Neural crest cell (in vitro differentiated cells): ENCODE results near the gene ADD1. TPM values are rescaled to one million over a fixed set of nuclear protein-coding genes. Genes with fewer than 3 reads are reported as not detected.
A peak's percentile ranks its signal among the peaks of the same experiment; 100 is the strongest.

ENCODE experiments used
- DNase-seq: peaks from one replicate; pipeline ENCODE4 v3.0.0; 2021; ENCODE audit warnings: low read depth, mixed read lengths, low spot score
- H3K27ac Mint-ChIP-seq: one replicate; pipeline ENCODE4 v1.8.0; 2021; ENCODE audit warnings: mild to moderate bottlenecking, mixed read lengths; ENCODE audit not compliant: unreplicated experiment
- H3K27me3 Mint-ChIP-seq: 2 replicates; pipeline ENCODE4 v1.8.0; 2021; ENCODE audit warnings: low read depth, mild to moderate bottlenecking, mixed read lengths
- H3K36me3 Mint-ChIP-seq: 2 replicates; pipeline ENCODE4 v1.8.0; 2021; ENCODE audit warnings: low read depth, mild to moderate bottlenecking, mixed read lengths
- H3K4me1 Mint-ChIP-seq: 2 replicates; pipeline ENCODE4 v1.8.0; 2021; ENCODE audit warnings: mixed read lengths
- H3K4me3 Mint-ChIP-seq: one replicate; pipeline ENCODE4 v1.8.0; 2021; ENCODE audit warnings: mild to moderate bottlenecking, mixed read lengths
- H3K9me3 Mint-ChIP-seq: 2 replicates; pipeline ENCODE4 v1.8.0; 2021; ENCODE audit warnings: mixed read lengths
- total RNA-seq: library from RNA; stranded (reverse); gene quantifications from 2 replicates; pipeline ENCODE4 v1.2.1, GENCODE V29; 2021
- TF ChIP-seq, protein P1 (sequence below): fragments of 200-600 bp; sonication (generic); conservative IDR thresholded peaks from 2 replicates; pipeline ENCODE4 v1.5.0; 2021; ENCODE audit warnings: antibody characterized with exemption, mild to moderate bottlenecking

ADD1 gene
- total RNA-seq, 1 donor from 2014 or later: 230 TPM

DNA sequence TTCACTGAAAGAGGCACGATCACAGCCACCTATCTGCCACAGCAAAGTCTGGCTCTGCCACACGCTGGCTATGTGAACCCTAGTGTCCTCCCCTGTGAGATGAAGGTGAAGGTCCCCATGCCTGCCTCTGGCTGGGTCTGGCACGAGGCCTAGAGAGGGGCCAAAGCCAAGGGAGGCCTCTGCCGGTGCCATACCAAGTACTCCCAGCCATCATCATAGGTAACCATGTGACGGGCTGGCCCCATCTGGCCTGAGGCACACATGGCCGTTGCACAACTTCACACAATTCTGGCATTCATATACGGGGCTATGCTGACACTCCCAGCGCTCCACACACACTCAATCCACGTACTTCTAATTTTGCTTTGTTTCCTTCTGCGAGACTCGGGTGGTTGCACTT is 104.3 kb downstream of the ADD1 start:
- TF ChIP-seq, protein P1, sequence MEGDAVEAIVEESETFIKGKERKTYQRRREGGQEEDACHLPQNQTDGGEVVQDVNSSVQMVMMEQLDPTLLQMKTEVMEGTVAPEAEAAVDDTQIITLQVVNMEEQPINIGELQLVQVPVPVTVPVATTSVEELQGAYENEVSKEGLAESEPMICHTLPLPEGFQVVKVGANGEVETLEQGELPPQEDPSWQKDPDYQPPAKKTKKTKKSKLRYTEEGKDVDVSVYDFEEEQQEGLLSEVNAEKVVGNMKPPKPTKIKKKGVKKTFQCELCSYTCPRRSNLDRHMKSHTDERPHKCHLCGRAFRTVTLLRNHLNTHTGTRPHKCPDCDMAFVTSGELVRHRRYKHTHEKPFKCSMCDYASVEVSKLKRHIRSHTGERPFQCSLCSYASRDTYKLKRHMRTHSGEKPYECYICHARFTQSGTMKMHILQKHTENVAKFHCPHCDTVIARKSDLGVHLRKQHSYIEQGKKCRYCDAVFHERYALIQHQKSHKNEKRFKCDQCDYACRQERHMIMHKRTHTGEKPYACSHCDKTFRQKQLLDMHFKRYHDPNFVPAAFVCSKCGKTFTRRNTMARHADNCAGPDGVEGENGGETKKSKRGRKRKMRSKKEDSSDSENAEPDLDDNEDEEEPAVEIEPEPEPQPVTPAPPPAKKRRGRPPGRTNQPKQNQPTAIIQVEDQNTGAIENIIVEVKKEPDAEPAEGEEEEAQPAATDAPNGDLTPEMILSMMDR: no peak
- Mint-ChIP-seq H3K9me3 (no peaks in the 10 kb centered on the region), H3K27me3 (no peaks in the 10 kb centered on the region), H3K4me3 (peak overlapping the region; percentile 4), H3K36me3 (peaks cover 19% of the 10 kb centered on the region), H3K27ac (no peak overlapping the region), H3K4me1 (no peaks in the 10 kb centered on the region)
- no peak for DNase-seq

DNA sequence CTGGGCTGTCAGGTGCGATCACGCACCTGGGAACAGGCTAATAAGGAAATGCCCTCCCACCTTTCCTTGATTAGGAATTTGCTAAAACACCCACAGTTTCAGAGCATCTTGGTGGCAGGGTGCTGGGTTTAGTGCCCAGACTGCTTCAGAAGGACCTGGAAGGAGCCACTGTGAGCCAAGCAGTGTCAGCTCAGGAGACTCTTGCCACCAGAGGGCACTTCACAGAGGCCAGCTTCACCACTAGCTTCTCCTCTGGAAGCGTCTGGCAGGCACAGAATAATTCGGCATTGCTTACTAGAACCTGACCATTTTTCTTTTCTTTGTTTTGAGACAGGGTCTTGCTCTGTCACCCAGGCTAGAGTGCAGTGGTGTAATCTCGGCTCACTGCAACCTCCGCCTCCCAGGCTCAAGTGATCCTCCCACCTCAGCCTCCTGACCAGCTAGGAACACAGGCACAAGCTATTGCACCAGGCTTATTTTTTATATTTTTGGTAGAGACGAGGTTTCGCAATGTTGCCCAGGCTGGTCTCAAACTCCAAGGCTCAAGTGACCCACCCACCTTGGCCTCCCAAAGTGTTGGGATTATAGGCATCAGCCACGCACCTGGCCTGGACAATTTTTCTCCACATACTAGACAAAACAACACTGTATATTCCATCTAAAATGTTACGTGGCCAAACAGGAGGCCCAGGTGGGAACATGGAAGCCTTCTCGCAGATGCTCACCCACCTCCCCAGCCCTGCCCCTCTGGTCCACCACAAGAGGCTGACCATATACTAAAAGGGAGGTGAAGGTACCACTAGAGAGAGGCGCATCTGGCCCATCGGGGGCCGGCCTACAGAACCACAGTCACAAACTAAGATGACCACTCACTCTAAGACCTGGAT is 105.5 kb downstream of the ADD1 start:
- peak overlapping the region; percentile 49 for H3K4me3 Mint-ChIP-seq
- H3K4me1 Mint-ChIP-seq: no peaks in the 10 kb centered on the region
- DNase-seq: no peak
- H3K9me3 Mint-ChIP-seq: no peaks in the 10 kb centered on the region
- no peak overlapping the region for H3K27ac Mint-ChIP-seq
- H3K36me3 Mint-ChIP-seq: peaks cover 19% of the 10 kb centered on the region
- no peaks in the 10 kb centered on the region for H3K27me3 Mint-ChIP-seq
- TF ChIP-seq, protein P1: peak; percentile 53

DNA sequence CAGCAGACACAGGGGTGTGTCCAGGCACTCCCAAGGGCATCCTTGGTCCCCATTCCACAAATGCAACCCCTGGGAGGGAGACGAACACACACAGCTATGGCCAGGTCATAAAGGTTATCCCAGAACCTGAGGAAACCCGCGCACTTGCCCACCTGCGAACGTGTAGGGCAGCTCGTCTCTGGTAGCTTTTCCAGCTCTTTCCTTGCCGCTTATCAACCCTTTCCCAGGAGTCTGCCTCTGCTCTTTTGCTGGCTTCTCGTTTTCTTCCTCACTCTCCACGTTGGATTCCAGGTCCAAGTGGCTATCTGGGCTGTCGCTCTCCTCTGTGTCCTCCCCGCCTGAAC is 106.1 kb downstream of the ADD1 start:
- Mint-ChIP-seq H3K9me3 (no peaks in the 10 kb centered on the region), H3K4me3 (no peak overlapping the region), H3K27me3 (no peaks in the 10 kb centered on the region), H3K4me1 (no peaks in the 10 kb centered on the region), H3K27ac (no peak overlapping the region), H3K36me3 (peaks cover 19% of the 10 kb centered on the region)
- TF ChIP-seq, protein P1: no peak
- no peak for DNase-seq

DNA sequence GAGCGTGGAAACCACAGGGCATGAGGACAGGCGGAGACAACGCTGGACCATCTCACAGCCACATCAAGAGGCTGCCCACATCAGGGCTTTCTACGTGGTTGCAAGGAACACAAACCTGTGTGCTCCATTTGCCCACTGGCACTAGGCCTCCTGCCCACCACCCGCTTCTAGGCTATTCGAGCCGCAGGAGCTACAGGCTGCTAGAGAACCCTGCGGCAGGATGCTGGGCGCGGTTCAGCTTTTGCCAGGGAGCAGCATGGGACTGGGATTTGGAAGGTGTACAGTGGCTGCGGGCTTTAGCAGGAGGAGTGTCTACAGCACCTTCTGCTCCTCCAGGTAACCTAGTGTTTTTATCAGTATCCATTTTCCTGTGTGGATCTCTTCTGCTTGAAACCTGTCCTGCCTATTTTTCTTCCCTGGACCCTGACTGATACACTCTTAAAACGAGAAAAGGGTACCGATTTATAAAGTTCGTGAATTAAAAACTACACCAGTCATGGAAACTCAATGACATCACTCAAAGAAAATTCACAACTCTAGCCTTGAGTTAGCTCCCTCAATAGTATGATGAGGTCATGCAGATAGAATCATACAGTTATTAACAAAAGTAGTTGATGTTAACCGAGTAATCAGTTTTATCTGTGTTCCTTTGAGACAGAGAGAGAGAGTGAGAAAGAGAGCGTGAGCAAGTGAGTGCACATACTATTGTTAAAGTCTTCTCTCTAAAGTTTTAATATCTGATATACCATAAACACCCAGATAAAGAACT is 106.8 kb downstream of the ADD1 start:
- TF ChIP-seq, protein P1: no peak
- Mint-ChIP-seq H3K4me3 (no peak overlapping the region), H3K36me3 (peaks cover 19% of the 10 kb centered on the region), H3K27ac (no peak overlapping the region), H3K27me3 (no peaks in the 10 kb centered on the region), H3K4me1 (no peaks in the 10 kb centered on the region), H3K9me3 (no peaks in the 10 kb centered on the region)
- DNase-seq: no peak

GRCh38 chr4:2953496-2953895 is 109.9 kb downstream of the ADD1 start:
- no peak for DNase-seq
- peaks cover 1% of the 10 kb centered on the region for H3K4me1 Mint-ChIP-seq

More at GRCh38 chr4:2953496-2953895, 109.9 kb downstream of the ADD1 start:
- Mint-ChIP-seq H3K36me3 (peaks cover 21% of the 10 kb centered on the region), H3K27ac (no peak overlapping the region), H3K4me3 (no peak overlapping the region), H3K27me3 (no peaks in the 10 kb centered on the region), H3K9me3 (no peaks in the 10 kb centered on the region)
- TF ChIP-seq, protein P1: no peak
